GM21786 (cell line): ENCODE measurements around the gene EFNA5.
A peak's percentile ranks its signal among the peaks of the same experiment; 100 is the strongest.

Experiments used
- ATAC-seq: cut with Tn5 transposase; IDR thresholded peaks from one replicate; pipeline ENCODE4 v1.9.1; 2021; ENCODE audit not compliant: unreplicated experiment

Gene EFNA5

GRCh38 chr5:107341376-107342084 lies 329.2 kb downstream of the EFNA5 start:
- ATAC-seq, result no peak

GRCh38 chr5:107340631-107341030 lies 330.1 kb downstream of the EFNA5 start:
- no peak for ATAC-seq

- ATAC-seq, result no peak
These were observed 332.4 kb downstream of the EFNA5 start for GRCh38 chr5:107338335-107338734.

GRCh38 chr5:107337281-107337680 lies 333.5 kb downstream of the EFNA5 start:
- ATAC-seq, result no peak

GRCh38 chr5:107331882-107332281 lies 338.9 kb downstream of the EFNA5 start:
- ATAC-seq, result no peak

- ATAC-seq, result no peak
These were observed 339.4 kb downstream of the EFNA5 start for GRCh38 chr5:107331312-107331711.

- no peak for ATAC-seq
These were observed 339.8 kb downstream of the EFNA5 start for GRCh38 chr5:107330903-107331302.

GRCh38 chr5:107329850-107330249 lies 340.9 kb downstream of the EFNA5 start:
- ATAC-seq, result peak; percentile 70
